Endothelial cell of umbilical vein (primary cell): ENCODE data around the gene ITGB3BP.

Source experiments
- EZH2 ChIP-seq: IDR thresholded peaks from 2 replicates; pipeline ENCODE4 v1.6.1; 2012; ENCODE audit warnings: borderline replicate concordance, low read depth, mild to moderate bottlenecking, moderate library complexity, low read length, inconsistent platforms; ENCODE audit not compliant: severe bottlenecking
- FOS ChIP-seq: IDR thresholded peaks from 2 replicates; pipeline ENCODE4 v1.6.1; 2011; ENCODE audit warnings: mild to moderate bottlenecking, low read length, moderate library complexity, borderline replicate concordance; ENCODE audit not compliant: insufficient read depth
- MYC ChIP-seq: IDR thresholded peaks from one replicate; pipeline ENCODE4 v1.6.1; 2011; ENCODE audit warnings: mild to moderate bottlenecking, low read depth, low read length
- POLR2A ChIP-seq: IDR thresholded peaks from 2 replicates; pipeline ENCODE4 v1.6.1; 2012; ENCODE audit warnings: low read depth, mild to moderate bottlenecking, control low read depth, low read length
- POLR2AphosphoS5 ChIP-seq: IDR thresholded peaks from 2 replicates; pipeline ENCODE4 v1.6.1; 2012; ENCODE audit warnings: low read depth, mild to moderate bottlenecking, control low read depth, low read length, moderate library complexity; ENCODE audit not compliant: insufficient read depth
- TF ChIP-seq, protein P1 (sequence below), 2 donors: IDR thresholded peaks; 1 replicate in 1 of 2; 2 replicates in 1 of 2; pipeline ENCODE4 v1.5.1; 2011; ENCODE audit warnings: low read length in 2 of 2, mild to moderate bottlenecking in 2 of 2, moderate library complexity in 2 of 2, control low read depth in 1 of 2, inconsistent platforms in 1 of 2, low read depth in 1 of 2; ENCODE audit not compliant: insufficient read depth in 1 of 2; ENCODE audit errors: extremely low read depth in 1 of 2
- TF ChIP-seq, protein P2 (sequence below): IDR thresholded peaks from 2 replicates; pipeline ENCODE4 v1.6.1; 2011; ENCODE audit not compliant: insufficient read depth, insufficient read length

DNA sequence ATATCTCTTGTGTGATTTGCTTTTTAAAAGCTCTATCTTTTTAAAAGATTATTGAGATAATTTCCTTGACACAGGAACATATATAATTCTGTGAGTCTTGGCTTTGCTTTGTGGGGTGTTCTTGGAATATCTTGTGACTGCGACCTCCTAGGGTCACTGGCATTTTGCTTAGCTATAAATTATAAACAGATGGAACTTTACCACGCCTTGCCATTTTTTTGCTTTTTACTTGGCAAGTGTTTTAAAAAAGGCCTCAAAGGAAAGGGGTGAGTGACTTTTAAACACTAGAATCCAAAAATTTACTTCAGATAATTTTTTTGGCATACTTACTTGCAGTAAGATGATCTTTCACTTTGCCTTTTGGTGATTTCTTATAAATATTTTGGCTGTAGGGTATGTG is 112.0 kb downstream of the ITGB3BP start:
- TF ChIP-seq FOS (no peak), MYC (no peak), POLR2A (no peak), POLR2AphosphoS5 (no peak), EZH2 (no peak)
- TF ChIP-seq, protein P1, sequence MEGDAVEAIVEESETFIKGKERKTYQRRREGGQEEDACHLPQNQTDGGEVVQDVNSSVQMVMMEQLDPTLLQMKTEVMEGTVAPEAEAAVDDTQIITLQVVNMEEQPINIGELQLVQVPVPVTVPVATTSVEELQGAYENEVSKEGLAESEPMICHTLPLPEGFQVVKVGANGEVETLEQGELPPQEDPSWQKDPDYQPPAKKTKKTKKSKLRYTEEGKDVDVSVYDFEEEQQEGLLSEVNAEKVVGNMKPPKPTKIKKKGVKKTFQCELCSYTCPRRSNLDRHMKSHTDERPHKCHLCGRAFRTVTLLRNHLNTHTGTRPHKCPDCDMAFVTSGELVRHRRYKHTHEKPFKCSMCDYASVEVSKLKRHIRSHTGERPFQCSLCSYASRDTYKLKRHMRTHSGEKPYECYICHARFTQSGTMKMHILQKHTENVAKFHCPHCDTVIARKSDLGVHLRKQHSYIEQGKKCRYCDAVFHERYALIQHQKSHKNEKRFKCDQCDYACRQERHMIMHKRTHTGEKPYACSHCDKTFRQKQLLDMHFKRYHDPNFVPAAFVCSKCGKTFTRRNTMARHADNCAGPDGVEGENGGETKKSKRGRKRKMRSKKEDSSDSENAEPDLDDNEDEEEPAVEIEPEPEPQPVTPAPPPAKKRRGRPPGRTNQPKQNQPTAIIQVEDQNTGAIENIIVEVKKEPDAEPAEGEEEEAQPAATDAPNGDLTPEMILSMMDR (IDR thresholded peaks at IDR 0.05; ENCODE audit: extremely low read depth in 1 of 2, insufficient read depth in 1 of 2, low read depth in 1 of 2, low read length in 2 of 2), result no peak
- TF ChIP-seq, protein P2, sequence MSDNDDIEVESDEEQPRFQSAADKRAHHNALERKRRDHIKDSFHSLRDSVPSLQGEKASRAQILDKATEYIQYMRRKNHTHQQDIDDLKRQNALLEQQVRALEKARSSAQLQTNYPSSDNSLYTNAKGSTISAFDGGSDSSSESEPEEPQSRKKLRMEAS, result no peak
